Measurements from ENCODE around the gene TRMT11.

The TRMT11 gene

DNA sequence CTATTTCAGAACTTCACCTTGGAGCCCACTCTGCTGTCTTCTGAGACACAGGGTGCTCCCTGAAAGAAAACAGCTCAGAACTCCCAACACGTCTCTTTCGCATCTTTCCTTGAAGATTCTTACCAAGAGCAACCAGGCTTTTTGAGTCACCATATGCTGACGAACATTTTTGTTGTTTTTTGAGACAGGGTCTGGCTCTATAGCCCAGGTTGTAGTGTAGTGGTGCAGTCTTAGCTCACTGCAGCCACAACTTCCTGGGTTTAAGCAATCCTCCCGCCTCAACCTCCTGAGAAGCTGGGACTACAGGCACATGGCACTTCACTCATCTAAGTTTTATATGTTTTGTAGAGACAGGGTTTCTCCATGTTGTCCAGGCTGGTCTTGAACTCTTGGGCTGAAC, 68.5 kb downstream of the TRMT11 start:
- H3K4me1 ChIP-seq (ENCODE audit: control insufficient read depth, insufficient read depth, low read length): no peaks in the 10 kb centered on the region
- H3K9me3 ChIP-seq (ENCODE audit: control insufficient read depth, insufficient read depth, low read depth, low read length): no peaks in the 10 kb centered on the region
- H3K36me3 ChIP-seq (ENCODE audit: control insufficient read depth in 2 of 2, insufficient read depth in 1 of 2, low read length in 2 of 2): peaks cover 0 to 10% of the 10 kb centered on the region in 2 experiments; a peak in 1 of 3 replicates
- POLR2A ChIA-PET: no interaction called here
- no peak overlapping the region for H3K4me3 ChIP-seq (ENCODE audit: low read depth, low read length)
- CTCF ChIA-PET: interaction anchor here (0.5 to 0.6 kb wide), 2 partner anchors 37 to 730 kb away, joined by 3 read pairs; no protein-coding TSS in a partner anchor
- H3K27ac ChIP-seq (ENCODE audit: extremely low read depth, low read depth, low read length): no peak overlapping the region
- TF ChIP-seq, protein P1, sequence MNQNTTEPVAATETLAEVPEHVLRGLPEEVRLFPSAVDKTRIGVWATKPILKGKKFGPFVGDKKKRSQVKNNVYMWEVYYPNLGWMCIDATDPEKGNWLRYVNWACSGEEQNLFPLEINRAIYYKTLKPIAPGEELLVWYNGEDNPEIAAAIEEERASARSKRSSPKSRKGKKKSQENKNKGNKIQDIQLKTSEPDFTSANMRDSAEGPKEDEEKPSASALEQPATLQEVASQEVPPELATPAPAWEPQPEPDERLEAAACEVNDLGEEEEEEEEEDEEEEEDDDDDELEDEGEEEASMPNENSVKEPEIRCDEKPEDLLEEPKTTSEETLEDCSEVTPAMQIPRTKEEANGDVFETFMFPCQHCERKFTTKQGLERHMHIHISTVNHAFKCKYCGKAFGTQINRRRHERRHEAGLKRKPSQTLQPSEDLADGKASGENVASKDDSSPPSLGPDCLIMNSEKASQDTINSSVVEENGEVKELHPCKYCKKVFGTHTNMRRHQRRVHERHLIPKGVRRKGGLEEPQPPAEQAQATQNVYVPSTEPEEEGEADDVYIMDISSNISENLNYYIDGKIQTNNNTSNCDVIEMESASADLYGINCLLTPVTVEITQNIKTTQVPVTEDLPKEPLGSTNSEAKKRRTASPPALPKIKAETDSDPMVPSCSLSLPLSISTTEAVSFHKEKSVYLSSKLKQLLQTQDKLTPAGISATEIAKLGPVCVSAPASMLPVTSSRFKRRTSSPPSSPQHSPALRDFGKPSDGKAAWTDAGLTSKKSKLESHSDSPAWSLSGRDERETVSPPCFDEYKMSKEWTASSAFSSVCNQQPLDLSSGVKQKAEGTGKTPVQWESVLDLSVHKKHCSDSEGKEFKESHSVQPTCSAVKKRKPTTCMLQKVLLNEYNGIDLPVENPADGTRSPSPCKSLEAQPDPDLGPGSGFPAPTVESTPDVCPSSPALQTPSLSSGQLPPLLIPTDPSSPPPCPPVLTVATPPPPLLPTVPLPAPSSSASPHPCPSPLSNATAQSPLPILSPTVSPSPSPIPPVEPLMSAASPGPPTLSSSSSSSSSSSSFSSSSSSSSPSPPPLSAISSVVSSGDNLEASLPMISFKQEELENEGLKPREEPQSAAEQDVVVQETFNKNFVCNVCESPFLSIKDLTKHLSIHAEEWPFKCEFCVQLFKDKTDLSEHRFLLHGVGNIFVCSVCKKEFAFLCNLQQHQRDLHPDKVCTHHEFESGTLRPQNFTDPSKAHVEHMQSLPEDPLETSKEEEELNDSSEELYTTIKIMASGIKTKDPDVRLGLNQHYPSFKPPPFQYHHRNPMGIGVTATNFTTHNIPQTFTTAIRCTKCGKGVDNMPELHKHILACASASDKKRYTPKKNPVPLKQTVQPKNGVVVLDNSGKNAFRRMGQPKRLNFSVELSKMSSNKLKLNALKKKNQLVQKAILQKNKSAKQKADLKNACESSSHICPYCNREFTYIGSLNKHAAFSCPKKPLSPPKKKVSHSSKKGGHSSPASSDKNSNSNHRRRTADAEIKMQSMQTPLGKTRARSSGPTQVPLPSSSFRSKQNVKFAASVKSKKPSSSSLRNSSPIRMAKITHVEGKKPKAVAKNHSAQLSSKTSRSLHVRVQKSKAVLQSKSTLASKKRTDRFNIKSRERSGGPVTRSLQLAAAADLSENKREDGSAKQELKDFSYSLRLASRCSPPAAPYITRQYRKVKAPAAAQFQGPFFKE (tag by site-specific recombination; IDR thresholded peaks at IDR 0.05; ENCODE audit: borderline replicate concordance): no peak
- TF ChIP-seq SETDB1 (IDR thresholded peaks at IDR 0.05; ENCODE audit: insufficient read length, low read length) (no peak), GLI4 (tag by site-specific recombination; IDR thresholded peaks at IDR 0.05) (no peak), ZNF510 (tag by site-specific recombination; IDR thresholded peaks at IDR 0.05; ENCODE audit: insufficient replicate concordance) (no peak), MYNN (tag by site-specific recombination; IDR thresholded peaks at IDR 0.05; ENCODE audit: borderline replicate concordance) (no peak), SCRT1 (tag by site-specific recombination; IDR thresholded peaks at IDR 0.05; ENCODE audit: borderline replicate concordance) (no peak), KLF10 (tag by site-specific recombination; IDR thresholded peaks at IDR 0.05) (no peak), REPIN1 (tag by site-specific recombination; IDR thresholded peaks at IDR 0.05; ENCODE audit: low read depth) (no peak), ZNF830 (tag by site-specific recombination; IDR thresholded peaks at IDR 0.05; ENCODE audit: low read depth) (no peak), ZNF660 (tag by site-specific recombination; IDR thresholded peaks at IDR 0.05) (no peak), ZXDB (tag by site-specific recombination; IDR thresholded peaks at IDR 0.05) (no peak)
- TF ChIP-seq, protein P2, sequence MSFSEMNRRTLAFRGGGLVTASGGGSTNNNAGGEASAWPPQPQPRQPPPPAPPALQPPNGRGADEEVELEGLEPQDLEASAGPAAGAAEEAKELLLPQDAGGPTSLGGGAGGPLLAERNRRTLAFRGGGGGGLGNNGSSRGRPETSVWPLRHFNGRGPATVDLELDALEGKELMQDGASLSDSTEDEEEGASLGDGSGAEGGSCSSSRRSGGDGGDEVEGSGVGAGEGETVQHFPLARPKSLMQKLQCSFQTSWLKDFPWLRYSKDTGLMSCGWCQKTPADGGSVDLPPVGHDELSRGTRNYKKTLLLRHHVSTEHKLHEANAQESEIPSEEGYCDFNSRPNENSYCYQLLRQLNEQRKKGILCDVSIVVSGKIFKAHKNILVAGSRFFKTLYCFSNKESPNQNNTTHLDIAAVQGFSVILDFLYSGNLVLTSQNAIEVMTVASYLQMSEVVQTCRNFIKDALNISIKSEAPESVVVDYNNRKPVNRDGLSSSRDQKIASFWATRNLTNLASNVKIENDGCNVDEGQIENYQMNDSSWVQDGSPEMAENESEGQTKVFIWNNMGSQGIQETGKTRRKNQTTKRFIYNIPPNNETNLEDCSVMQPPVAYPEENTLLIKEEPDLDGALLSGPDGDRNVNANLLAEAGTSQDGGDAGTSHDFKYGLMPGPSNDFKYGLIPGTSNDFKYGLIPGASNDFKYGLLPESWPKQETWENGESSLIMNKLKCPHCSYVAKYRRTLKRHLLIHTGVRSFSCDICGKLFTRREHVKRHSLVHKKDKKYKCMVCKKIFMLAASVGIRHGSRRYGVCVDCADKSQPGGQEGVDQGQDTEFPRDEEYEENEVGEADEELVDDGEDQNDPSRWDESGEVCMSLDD (tag by site-specific recombination; IDR thresholded peaks at IDR 0.05): no peak
- TF ChIP-seq, protein P3, sequence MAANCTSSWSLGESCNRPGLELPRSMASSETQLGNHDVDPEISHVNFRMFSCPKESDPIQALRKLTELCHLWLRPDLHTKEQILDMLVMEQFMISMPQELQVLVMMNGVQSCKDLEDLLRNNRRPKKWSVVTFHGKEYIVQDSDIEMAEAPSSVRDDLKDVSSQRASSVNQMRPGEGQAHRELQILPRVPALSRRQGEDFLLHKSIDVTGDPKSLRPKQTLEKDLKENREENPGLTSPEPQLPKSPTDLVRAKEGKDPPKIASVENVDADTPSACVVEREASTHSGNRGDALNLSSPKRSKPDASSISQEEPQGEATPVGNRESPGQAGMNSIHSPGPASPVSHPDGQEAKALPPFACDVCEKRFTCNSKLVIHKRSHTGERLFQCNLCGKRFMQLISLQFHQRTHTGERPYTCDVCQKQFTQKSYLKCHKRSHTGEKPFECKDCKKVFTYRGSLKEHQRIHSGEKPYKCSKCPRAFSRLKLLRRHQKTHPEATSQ (tag by site-specific recombination; IDR thresholded peaks at IDR 0.05): no peak
- TF ChIP-seq, protein P4, sequence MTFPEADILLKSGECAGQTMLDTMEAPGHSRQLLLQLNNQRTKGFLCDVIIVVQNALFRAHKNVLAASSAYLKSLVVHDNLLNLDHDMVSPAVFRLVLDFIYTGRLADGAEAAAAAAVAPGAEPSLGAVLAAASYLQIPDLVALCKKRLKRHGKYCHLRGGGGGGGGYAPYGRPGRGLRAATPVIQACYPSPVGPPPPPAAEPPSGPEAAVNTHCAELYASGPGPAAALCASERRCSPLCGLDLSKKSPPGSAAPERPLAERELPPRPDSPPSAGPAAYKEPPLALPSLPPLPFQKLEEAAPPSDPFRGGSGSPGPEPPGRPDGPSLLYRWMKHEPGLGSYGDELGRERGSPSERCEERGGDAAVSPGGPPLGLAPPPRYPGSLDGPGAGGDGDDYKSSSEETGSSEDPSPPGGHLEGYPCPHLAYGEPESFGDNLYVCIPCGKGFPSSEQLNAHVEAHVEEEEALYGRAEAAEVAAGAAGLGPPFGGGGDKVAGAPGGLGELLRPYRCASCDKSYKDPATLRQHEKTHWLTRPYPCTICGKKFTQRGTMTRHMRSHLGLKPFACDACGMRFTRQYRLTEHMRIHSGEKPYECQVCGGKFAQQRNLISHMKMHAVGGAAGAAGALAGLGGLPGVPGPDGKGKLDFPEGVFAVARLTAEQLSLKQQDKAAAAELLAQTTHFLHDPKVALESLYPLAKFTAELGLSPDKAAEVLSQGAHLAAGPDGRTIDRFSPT (tag by site-specific recombination; IDR thresholded peaks at IDR 0.05): no peak
- TF ChIP-seq, protein P5, sequence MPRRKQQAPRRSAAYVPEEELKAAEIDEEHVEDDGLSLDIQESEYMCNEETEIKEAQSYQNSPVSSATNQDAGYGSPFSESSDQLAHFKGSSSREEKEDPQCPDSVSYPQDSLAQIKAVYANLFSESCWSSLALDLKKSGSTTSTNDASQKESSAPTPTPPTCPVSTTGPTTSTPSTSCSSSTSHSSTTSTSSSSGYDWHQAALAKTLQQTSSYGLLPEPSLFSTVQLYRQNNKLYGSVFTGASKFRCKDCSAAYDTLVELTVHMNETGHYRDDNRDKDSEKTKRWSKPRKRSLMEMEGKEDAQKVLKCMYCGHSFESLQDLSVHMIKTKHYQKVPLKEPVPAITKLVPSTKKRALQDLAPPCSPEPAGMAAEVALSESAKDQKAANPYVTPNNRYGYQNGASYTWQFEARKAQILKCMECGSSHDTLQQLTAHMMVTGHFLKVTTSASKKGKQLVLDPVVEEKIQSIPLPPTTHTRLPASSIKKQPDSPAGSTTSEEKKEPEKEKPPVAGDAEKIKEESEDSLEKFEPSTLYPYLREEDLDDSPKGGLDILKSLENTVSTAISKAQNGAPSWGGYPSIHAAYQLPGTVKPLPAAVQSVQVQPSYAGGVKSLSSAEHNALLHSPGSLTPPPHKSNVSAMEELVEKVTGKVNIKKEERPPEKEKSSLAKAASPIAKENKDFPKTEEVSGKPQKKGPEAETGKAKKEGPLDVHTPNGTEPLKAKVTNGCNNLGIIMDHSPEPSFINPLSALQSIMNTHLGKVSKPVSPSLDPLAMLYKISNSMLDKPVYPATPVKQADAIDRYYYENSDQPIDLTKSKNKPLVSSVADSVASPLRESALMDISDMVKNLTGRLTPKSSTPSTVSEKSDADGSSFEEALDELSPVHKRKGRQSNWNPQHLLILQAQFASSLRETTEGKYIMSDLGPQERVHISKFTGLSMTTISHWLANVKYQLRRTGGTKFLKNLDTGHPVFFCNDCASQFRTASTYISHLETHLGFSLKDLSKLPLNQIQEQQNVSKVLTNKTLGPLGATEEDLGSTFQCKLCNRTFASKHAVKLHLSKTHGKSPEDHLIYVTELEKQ (tag by site-specific recombination; IDR thresholded peaks at IDR 0.05; ENCODE audit: borderline replicate concordance): no peak
